Renal cortex interstitium (tissue), 11 donors: ENCODE data around the gene TTLL6. TPM values are rescaled to one million over a fixed set of nuclear protein-coding genes. Genes with fewer than 3 reads are reported as not detected.

ENCODE experiments used
- DNase-seq, 11 donors: peaks; one replicate each; pipeline ENCODE4 v3.0.0-alpha.2; 2013; ENCODE audit warnings: low read depth in 9 of 11, low spot score in 4 of 11; ENCODE audit errors: extremely low read depth in 1 of 11
- polyA plus RNA-seq, 3 donors: library from polyadenylated mRNA; unstranded; fragments of 120-200 nt; gene quantifications; one replicate each; pipeline ENCODE4 v1.2.1, GENCODE V29; 2013; ENCODE audit not compliant: insufficient read length in 3 of 3

TTLL6 gene
- polyA plus RNA-seq, 3 donors: 0.44 to 0.54 (median 0.52) TPM

- DNase-seq: no peak
These were observed 68.1 kb downstream of the TTLL6 start for GRCh38 chr17:48748718-48749566.

GRCh38 chr17:48747445-48748363 lies 69.3 kb downstream of the TTLL6 start:
- DNase-seq: no peak

- no peak for DNase-seq
These were observed 70.0 kb downstream of the TTLL6 start for GRCh38 chr17:48746916-48747444.

GRCh38 chr17:48745381-48746275 lies 71.4 kb downstream of the TTLL6 start:
- DNase-seq: no peak

- no peak for DNase-seq
These were observed 76.5 kb downstream of the TTLL6 start for GRCh38 chr17:48740537-48740936.

- DNase-seq: no peak
These were observed 78.1 kb downstream of the TTLL6 start for GRCh38 chr17:48738803-48739526.

- DNase-seq: no peak
These were observed 78.6 kb downstream of the TTLL6 start for GRCh38 chr17:48738424-48738802.

GRCh38 chr17:48737330-48738043 lies 79.5 kb downstream of the TTLL6 start:
- DNase-seq: no peak

- no peak for DNase-seq
These were observed 82.0 kb downstream of the TTLL6 start for GRCh38 chr17:48735062-48735351.

- DNase-seq: no peak
These were observed 82.5 kb downstream of the TTLL6 start for GRCh38 chr17:48734333-48735061.

- no peak for DNase-seq
These were observed 83.2 kb downstream of the TTLL6 start for GRCh38 chr17:48733632-48734328.

GRCh38 chr17:48732688-48733629 lies 84.1 kb downstream of the TTLL6 start:
- DNase-seq: no peak

GRCh38 chr17:48731355-48731754 lies 85.7 kb downstream of the TTLL6 start:
- no peak for DNase-seq

- no peak for DNase-seq
These were observed 86.8 kb downstream of the TTLL6 start for GRCh38 chr17:48730240-48730550.

GRCh38 chr17:48729335-48730239 lies 87.4 kb downstream of the TTLL6 start:
- no peak for DNase-seq
